ENCODE data around the gene NEU1.

The NEU1 gene

GRCh38 chr6:31878222-31878621 lies 15.6 kb upstream of the NEU1 start:
- Histone ChIP-seq H3K27ac (no peak overlapping the region), H3K9me3 (ENCODE audit: severe bottlenecking) (no peaks in the 10 kb centered on the region), H3K36me3 (peaks cover 43% of the 10 kb centered on the region), H3K4me3 (ENCODE audit: low read depth, low read length) (no peak overlapping the region), H3K27me3 (ENCODE audit: insufficient read depth, low read depth, severe bottlenecking) (no peaks in the 10 kb centered on the region)
- DNase-seq = no peak
- TF ChIP-seq CTCF (IDR thresholded peaks at IDR 0.05; ENCODE audit: low read depth, low read length) = no peak

- no peak overlapping the region for H3K27ac ChIP-seq
- no peak for DNase-seq
- TF ChIP-seq CTCF (IDR thresholded peaks at IDR 0.05; ENCODE audit: low read depth, low read length) = no peak
Observed at GRCh38 chr6:31877651-31878161, 15.1 kb upstream of the NEU1 start.

GRCh38 chr6:31877125-31877650 lies 14.6 kb upstream of the NEU1 start:
- Histone ChIP-seq H3K27me3 (ENCODE audit: insufficient read depth, low read depth, severe bottlenecking) (no peaks in the 10 kb centered on the region), H3K36me3 (peaks cover 32% of the 10 kb centered on the region), H3K9me3 (ENCODE audit: severe bottlenecking) (no peaks in the 10 kb centered on the region), H3K27ac (no peak overlapping the region), H3K4me3 (ENCODE audit: low read depth, low read length) (no peak overlapping the region)
- TF ChIP-seq CTCF (IDR thresholded peaks at IDR 0.05; ENCODE audit: low read depth, low read length) = no peak
- DNase-seq = no peak

More at GRCh38 chr6:31877651-31878161, 15.1 kb upstream of the NEU1 start:
- no peak overlapping the region for H3K4me3 ChIP-seq (ENCODE audit: low read depth, low read length)
- no peaks in the 10 kb centered on the region for H3K27me3 ChIP-seq (ENCODE audit: insufficient read depth, low read depth, severe bottlenecking)
- no peaks in the 10 kb centered on the region for H3K9me3 ChIP-seq (ENCODE audit: severe bottlenecking)
- peaks cover 37% of the 10 kb centered on the region for H3K36me3 ChIP-seq

GRCh38 chr6:31876357-31876756 lies 13.7 kb upstream of the NEU1 start:
- H3K27ac ChIP-seq = no peak overlapping the region
- no peak for DNase-seq
- TF ChIP-seq CTCF (IDR thresholded peaks at IDR 0.05; ENCODE audit: low read depth, low read length) = no peak

GRCh38 chr6:31875877-31876276 lies 13.3 kb upstream of the NEU1 start:
- Histone ChIP-seq H3K36me3 (peaks cover 19% of the 10 kb centered on the region), H3K27ac (no peak overlapping the region), H3K9me3 (ENCODE audit: severe bottlenecking) (no peaks in the 10 kb centered on the region), H3K4me3 (ENCODE audit: low read depth, low read length) (no peak overlapping the region), H3K27me3 (ENCODE audit: insufficient read depth, low read depth, severe bottlenecking) (no peaks in the 10 kb centered on the region)
- no peak for TF ChIP-seq CTCF (IDR thresholded peaks at IDR 0.05; ENCODE audit: low read depth, low read length)
- DNase-seq = no peak

More at GRCh38 chr6:31876357-31876756, 13.7 kb upstream of the NEU1 start:
- H3K4me3 ChIP-seq (ENCODE audit: low read depth, low read length) = no peak overlapping the region
- no peaks in the 10 kb centered on the region for H3K27me3 ChIP-seq (ENCODE audit: insufficient read depth, low read depth, severe bottlenecking)
- H3K36me3 ChIP-seq = peaks cover 24% of the 10 kb centered on the region
- no peaks in the 10 kb centered on the region for H3K9me3 ChIP-seq (ENCODE audit: severe bottlenecking)
